Activated CD8-positive, alpha-beta memory T cell treated with anti-CD3 and anti-CD28 coated beads, Interleukin-2, amount 50 U/mL, for 24 hours (primary cell): ENCODE data around the gene MAPK1.
"Not testable (repeated sequence)": the region's sequence is repeated elsewhere in the genome, so short reads cannot be mapped to it uniquely, and the experiment has no call there.

Source experiments
- DNase-seq: peaks from one replicate; pipeline ENCODE4 v3.0.0-alpha.2; 2020; ENCODE audit errors: extremely low read depth

MAPK1 gene

DNA sequence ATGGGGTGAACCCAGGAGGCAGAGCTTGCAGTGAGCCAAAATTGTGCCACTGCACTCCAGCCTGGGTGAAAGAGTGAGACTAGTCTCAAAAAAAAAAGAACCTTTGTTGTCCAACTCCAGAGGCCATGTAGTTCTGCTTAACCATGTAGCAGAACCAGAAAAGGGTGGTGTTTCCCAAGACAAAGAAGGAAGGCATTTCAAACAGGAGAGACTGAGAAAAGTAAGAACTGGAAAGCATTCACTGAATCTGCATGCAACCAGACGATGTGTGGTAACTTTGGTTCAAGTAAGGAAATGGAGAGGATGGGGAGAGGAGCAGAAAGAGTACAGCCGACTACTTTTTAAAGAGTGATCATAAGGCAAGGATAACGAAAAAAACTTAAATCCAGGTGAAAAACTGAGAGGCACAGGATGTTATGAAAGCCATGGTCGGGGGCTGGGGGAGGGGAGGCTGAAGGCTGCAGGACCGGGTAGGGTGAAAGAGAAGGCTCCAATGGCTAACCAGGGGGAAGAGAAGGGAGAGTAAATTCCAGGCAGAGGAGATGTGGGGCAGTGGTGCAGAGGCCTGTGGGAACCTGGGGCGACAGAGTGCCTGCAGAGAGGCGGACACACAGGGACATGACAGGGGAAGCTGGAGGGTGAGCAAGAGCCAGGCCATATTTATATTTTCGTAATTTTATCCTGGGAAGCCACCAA, 48.8 kb downstream of the MAPK1 start:
- DNase-seq, result no peak

DNA sequence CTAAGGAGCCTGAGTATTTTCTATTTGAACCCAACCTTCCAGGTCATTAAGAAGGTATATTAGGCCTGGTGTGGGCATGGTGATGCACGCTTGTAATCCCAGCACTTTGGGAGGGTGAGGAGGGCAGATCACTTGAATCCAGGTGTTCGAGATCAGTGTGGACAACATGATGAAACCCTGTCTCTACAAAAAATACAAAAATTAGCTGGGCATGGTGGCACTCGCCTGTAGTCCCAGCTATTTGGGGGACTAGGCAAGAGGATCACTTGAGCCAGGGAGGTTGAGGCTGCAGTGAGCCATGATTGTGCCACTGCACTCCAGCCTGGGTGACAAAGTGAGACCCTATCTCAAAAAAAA, 50.0 kb downstream of the MAPK1 start:
- not testable (repeated sequence) for DNase-seq

DNA sequence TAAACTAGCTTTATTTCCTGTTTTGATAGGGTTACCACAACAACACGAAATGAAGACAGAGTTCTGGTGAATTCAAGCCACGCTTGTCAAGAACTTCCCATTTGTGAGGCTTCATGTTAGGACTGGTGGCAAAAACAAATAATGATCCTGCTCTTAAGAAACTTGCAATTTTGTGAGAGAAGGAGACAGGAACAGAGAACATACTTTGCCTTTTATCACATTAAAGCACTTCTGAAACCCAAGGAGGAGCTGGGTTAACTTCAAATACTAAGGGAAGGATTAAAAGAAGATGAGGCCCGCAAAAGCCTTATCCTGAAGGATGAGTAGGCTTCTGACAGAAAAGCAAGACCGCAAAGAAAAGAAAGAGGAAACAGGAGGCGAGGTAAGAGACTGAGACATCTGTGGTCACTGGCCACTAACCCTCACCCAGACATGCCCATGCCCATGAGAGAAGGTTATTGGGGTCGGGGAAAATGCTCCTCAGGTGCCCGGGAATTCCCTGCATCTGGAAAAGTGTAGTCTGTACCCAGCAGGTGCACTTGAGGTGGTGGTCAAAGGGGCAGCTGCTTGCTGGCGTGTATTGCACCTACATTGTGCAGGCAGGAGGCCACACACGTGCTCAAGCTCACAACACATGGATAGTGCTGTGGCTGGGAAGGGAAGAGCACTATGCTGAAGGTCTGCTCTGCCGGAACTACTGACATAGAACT, 50.5 kb downstream of the MAPK1 start:
- no peak for DNase-seq

DNA sequence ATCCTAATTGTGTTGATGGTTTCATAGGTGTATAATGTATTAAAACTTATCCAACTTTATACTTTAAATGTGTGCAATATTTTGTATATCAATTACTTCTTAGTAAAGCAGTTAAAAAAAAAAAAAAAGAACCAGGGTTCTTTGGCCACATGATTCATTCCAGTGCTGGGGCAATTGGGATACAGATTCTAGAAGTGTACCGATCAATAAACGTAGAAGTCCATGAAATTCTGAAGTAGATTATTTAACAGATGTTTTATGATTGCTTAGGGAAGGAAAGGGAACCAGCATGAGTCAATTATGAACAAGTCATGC, 51.0 kb downstream of the MAPK1 start:
- DNase-seq, result no peak

DNA sequence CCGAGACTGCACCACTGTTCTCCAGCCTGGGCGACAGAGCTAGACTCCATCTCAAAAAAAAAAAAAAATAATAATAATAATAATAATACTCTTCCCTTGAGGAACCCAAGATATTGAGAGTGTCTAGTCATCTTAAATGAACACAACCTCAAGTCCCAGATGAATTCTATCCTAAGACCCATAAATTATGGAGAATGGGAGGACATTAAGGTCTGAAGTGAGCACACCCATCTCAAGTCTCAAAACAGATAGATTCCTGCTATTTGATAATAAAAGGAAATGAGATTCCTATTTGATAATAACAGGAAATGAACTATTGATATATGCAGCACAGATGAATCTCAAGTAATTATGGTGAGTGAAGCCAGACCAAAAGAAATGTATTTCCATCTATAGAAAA, 51.5 kb downstream of the MAPK1 start:
- DNase-seq, result no peak

DNA sequence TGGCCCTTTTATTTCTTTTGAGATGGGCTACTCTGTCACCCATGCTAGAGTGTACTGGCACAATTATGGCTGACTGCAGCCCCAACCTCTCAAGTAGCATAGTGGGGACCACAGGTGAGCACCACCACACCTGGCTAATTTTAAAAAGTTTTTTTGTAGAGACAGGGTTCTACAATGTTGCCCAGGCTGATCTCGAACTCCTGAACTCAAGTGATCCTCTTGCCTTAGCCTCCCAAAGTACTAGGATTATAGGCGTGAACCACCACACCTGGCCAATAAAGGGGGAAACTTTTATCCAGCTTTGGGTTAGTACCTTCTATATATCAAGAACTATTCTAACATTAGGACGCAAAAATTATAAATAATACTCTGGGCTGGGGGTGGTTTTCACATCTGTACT, 52.1 kb downstream of the MAPK1 start:
- no peak for DNase-seq

DNA sequence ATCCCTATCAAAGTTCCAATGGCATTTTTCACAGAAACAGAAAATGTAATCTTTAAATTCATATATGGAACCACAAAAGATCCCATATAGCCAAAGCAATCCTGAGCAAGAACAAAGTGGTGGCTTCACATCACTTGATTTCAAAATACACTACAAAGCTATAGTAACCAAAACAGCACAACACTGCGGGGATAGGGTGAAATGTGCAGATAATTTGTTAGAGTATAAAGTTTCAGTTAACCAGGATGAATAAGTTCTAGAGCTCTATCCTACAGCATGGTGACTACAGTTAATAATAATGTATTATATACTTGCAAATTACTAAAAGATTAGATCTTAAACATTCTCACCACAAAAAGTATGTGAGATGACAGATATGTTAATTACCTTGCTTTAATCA, 55.5 kb downstream of the MAPK1 start:
- DNase-seq, result no peak

DNA sequence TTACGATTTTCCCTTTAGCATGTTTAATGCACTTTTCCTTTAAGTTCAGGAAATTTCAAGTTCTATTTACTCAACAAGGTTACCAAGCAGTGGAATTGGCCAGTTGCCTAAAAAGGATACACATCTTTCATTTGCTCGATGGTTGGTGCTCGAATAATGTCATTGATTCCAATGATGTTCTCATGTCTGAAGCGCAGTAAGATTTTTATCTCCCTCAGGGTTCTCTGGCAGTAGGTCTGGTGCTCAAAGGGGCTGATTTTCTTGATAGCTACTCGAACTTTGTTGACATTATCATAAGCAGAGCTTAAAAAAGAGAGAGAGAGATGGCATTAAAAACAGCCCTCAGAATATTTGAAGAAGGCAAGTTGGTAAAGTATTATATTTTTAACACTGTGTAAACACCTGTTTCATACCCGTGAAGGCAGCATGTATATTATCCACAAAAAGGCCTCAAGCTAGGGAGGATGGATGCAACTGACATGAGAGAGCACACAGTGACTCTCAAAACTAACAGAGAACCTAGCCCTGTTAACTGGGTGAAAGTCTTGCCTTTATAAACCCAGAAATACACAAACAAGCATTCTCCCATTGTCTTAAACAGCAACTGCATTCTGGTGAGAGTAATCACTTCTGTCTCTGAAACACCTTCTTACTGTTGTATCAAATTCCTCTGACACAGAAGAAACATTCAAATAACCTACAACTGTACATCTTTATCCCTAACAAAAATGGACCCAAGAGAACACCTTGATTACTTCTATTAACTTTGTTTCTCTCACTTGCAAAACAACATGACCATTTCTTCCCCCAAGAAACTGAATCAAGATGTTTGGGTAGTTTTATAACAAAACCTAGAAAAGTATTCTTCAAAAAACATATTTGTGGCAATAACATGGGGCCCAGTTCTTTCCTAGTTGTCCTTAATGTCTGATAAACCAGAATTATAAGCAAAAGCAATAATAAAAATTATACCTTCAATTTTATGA, 59.6 kb downstream of the MAPK1 start:
- no peak for DNase-seq

DNA sequence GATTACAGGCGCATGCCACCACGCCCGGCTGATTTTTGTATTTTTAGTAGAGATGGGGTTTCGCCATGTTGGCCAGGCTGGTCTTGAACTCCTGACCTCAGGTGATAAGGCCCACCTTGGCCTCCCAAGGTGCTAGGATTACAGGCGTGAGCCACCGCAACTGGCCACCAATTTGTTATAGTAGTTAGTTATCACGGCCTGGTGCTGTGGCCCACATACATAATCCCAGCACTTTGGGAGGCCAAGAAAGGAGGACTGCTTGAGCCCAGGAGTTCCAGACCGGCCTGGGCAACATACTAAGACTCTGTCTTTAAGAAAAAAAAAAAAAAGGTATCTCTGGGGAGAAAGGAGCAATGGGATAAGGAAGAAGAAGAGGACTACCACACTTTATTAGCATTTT, 62.1 kb downstream of the MAPK1 start:
- DNase-seq, result not testable (repeated sequence)

DNA sequence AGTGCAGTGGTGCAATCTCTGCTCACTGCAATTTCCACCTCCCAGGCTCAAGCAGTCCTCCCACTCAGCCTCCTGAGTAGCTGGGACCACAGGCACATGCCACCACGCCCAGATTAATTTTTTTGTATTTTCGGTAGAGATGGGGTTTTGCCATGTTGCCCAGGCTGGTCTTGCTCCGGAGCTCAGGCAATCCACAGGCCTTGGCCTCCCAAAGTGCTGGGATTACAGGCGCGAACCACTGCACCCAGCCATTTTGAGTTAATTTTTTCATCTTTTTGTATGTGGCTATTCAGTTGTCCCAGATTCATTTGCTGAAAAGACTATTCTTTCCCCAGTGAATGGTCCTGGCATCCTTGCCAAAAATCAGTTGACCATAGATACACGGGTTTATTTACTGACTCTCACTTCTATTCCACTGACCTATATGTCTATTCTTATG, 63.6 kb downstream of the MAPK1 start:
- DNase-seq, result no peak

DNA sequence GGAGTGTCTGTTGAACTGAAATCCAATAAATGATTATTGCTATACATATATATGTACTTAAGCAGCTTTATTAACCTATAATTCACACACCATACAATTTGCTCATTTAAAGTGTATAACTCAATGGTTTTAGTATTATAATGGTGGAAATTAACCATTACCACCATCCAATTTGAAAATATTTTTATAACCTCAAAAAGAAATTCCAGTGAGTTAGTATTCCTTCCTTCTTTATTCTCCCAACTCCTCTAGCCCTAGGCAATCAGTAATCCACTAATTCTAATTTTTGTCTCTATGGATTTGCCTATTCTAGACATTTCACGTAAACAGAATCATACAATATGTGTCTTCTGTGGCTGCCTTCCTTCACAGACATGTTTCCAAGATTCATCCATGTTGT, 64.8 kb downstream of the MAPK1 start:
- DNase-seq, result no peak

DNA sequence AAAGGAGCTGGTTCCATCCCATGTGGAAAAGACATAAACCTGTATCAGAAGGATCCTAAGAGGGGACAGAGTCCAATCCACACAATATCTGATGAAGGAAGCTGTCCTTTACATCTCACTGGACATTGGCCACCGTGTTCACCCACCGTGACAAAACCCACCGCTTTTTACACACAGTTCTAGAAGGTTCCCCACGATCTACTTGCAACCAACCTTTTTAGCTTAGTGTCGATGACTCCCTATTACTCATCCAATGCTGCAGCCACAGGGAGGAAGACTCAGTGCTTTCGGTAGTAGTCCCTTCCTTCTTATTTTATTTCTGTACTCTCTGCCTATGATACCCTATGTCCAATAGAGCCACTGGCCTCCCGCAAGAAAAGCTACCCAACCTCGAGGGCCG, 65.4 kb downstream of the MAPK1 start:
- DNase-seq, result no peak

DNA sequence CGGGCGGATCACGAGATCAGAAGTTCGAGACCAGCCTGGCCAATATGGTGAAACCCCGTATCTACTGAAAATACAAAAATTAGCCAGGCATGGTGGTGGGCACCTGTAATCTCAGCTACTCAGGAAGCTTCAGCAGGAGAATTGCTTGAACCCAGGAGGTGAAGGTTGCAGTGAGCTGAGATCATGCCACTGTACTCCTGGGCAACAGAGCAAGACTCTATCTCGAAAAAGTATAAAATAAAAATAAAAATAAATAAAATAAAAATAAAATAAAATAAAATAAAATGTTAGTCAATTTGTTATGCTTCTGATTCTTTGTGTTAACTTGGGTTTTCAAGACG, 66.2 kb downstream of the MAPK1 start:
- DNase-seq, result not testable (repeated sequence)

DNA sequence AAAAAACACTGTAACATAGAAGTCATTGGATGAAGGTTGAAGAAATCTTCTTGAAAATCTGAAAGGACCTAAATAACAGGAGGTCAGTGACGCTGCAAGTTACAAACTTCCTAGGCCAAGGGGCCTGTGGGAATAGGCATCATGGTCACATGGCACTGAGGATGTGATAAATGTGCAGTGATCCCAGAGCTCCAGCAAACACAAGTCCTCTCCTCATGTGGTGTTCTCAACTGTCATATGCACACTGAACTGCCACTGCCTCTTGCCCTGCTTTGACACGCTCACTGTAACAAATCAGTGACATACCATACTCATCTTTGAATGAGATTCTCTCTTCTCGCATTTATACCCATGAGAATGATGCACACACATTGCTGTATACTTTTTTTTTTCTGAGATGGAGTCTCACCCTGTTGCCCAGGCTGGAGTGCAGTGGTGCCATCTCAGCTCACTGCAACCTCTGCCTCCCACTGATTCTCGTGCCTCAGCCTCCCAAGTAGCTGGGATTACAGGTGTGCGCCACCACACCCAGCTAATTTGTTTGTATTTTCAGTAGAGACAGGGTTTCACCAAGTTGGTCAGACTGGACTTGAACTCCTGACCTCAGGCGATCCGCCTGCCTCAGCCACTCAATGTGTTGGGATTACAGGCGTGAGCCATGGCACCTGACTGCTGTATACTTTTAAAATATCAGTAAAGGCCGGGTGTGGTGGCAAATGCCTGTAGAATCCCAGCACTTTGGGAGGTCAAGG, 66.7 kb downstream of the MAPK1 start:
- DNase-seq, result no peak

DNA sequence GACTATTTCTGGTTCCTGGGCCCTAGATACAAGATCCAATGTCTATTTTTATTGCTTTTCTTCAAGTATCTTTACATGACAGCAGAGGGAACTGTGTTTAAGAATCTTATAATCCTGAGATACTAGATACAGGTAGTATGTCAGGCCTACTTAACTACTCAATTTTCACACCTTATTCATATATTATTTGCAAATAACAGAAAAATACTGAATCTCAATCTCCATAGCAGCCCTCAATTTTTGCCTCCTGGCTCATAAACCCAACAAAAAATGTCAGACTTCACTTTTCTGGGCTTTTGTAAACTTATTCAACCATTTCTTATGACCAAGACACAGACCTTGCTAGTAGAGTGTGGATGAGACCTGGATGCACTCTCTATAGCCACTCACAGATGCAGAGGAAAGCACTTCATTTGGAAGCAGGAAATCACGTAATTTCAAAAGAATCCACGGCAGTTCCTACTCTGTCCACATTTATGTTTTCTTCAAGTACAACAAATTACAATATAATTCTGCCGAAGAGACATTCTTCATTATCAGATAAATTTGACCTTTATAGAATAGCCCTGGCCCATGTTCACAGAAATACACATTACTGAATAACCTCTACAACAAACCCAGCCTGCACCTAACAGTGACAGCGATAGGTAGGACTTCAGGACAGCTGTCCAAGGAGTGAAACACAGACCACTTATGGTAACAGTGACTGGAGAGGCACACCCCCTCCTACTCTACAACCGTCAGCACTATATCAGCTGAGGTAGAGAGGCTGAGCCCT, 69.8 kb downstream of the MAPK1 start:
- DNase-seq, result no peak

DNA sequence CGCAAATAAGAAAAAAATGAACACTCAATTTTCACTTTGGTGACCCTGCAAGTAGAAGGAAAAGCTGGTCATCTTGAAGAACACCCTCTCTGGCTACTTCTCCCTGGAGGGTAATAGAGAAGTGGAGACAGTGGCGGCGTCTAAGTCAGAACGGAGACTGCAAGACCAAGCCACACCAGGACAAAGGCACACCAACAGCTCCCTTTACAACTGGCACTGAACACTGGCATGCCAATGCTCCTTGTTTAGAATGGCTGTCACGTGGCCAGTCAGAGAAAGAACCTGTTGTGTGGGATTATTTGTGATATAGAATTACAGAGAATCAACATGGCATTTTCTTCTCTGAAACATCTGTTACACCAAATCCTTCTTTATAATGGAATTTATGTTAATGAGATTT, 70.6 kb downstream of the MAPK1 start:
- no peak for DNase-seq

DNA sequence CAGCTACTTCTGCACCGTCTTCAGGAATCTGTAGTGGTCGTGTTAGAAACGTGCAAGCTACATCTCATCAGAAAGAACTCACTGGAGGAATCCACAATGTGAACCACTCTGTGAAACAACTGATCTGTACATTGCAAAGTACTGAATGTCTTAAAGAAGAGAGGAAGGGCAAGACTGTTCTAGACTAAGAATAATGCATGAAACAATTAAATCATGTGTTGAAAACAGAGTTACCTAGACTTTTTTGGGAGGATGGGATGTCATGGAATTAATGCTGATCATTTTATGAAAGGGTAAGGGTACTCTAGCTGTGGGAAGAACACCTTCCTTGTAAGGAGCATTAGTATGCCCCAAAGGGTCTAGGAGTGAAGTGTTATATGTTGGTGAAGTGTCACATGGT, 71.2 kb downstream of the MAPK1 start:
- no peak for DNase-seq

DNA sequence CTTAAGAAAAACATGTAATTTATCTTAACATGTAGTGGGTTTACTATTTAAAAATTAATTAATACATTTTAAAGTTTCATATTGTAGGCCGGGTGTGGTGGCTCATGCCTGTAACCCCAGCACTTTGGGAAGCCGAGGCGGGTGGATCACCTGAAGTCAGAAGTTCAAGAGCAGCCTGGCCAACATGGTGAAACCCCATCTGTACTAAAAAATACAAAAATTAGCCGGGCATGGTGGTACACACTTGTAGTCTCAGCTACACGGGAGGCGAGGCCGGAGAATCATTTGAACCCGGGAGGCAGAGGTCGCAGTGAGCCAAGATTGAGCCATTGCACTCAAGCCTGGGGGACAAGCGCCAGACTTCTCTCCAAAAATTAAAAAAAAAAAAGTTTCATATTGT, 73.7 kb downstream of the MAPK1 start:
- not testable (repeated sequence) for DNase-seq

DNA sequence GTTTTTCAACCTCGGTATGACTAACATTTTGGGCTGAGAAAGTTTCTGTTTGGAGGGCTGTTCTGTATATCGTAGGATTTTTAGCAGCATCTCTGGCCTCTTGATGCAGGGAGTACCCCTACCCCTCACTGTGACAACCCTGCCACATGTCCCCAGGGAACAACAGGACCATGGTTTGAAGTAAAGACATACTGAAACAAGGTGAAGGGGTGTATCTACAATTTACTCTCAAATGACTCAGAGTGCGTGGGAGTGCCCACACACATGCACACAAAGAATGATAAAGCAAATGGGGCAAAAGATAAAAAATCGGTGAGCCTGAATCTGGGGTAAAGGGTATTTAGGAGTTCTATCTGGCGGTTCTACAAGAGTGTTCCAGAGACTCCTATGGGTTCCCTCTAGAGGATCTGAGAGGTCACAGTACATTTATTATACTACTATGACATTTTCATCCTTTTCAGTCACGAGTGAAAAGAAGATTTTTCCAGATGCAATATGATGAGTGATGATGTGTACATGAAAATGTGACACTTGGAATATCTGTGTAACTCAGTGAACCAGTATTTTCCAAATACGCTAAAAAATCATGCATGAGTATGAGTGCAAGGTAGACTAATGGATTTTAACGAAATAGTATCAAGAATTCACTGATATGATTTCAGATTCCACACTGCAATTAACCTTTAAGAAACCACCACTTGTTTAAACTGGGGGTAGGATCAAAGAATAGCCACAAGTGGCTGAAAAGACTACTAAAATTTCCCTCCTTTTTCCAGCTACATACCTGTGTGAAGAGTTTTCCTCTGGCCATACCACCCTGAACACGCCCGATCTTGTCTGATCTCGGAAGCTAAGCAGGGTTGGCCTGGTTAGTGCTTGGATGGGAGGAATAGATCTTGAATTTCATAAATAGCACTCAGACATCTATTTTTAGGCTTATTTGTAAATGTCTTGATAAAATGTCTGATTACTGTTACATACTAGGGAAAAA, 75.5 kb downstream of the MAPK1 start:
- peak; percentile 27 for DNase-seq
